Coronary artery (tissue), 2 donors: ENCODE data around the gene CD68.

Experiments used
- DNase-seq: peaks from one replicate; pipeline ENCODE4 v3.0.0-alpha.2; 2017; ENCODE audit warnings: low spot score
- H3K27ac ChIP-seq, 2 donors: fragments of 200-600 bp; sonication (generic); one replicate each; pipeline ENCODE4 v1.5.1; 2016 to 2019
- H3K4me3 ChIP-seq: fragments of 200-600 bp; sonication (generic); 2 replicates; pipeline ENCODE4 v1.5.1; 2016; ENCODE audit warnings: mild to moderate bottlenecking, moderate library complexity
- TF ChIP-seq, protein P1 (sequence below): fragments of 200-600 bp; sonication (generic); IDR thresholded peaks from one replicate; pipeline ENCODE4 v1.5.1; 2019; ENCODE audit warnings: antibody characterized with exemption

Gene CD68

DNA sequence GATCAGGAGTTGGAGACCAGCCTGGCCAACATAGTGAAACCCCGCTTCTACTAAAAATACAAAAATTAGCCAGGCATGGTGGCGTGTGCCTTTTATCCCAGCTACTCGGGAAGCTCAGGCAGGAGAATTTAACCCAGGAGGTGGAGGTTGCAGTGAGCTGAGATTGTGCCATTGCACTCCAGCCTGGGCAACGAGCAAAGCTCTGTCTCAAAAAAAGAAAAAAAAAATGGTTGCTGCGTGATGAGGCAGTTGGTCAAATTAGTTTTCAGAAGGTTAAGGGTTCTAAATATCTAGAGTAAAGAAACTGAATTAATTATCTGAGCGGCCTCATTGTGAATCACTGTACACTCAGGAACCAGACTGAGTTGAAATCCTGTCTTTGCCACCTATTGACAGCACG, 3.5 kb upstream of the CD68 start:
- H3K27ac ChIP-seq, result peak overlapping the region in 1 of 2 donors; percentile 3
- TF ChIP-seq, protein P1, sequence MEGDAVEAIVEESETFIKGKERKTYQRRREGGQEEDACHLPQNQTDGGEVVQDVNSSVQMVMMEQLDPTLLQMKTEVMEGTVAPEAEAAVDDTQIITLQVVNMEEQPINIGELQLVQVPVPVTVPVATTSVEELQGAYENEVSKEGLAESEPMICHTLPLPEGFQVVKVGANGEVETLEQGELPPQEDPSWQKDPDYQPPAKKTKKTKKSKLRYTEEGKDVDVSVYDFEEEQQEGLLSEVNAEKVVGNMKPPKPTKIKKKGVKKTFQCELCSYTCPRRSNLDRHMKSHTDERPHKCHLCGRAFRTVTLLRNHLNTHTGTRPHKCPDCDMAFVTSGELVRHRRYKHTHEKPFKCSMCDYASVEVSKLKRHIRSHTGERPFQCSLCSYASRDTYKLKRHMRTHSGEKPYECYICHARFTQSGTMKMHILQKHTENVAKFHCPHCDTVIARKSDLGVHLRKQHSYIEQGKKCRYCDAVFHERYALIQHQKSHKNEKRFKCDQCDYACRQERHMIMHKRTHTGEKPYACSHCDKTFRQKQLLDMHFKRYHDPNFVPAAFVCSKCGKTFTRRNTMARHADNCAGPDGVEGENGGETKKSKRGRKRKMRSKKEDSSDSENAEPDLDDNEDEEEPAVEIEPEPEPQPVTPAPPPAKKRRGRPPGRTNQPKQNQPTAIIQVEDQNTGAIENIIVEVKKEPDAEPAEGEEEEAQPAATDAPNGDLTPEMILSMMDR, result no peak
- peak overlapping the region; percentile 92 for H3K4me3 ChIP-seq
- no peak for DNase-seq

DNA sequence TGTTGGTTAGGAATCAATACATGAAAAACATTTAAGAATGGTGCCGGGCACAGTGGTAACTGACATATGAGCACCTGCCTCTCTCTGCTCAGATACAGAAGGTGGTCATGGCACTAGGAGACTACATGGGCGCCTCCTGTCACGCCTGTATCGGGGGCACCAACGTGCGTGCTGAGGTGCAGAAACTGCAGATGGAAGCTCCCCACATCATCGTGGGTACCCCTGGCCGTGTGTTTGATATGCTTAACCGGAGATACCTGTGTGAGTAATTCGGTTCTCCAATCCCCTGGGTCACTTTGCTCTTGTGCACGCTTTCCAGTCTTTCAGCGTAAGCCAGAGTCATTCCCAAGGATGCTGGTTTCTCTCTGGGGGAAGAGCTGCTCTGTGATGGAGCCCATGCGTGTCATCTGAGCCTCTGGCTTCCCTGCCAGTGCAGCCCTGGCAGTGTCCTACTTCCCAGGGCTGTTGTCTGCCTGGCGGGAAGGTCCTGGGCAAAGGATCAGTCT, 3.0 kb upstream of the CD68 start:
- Histone ChIP-seq H3K4me3 (no peak overlapping the region), H3K27ac (no peak overlapping the region)
- no peak for DNase-seq
- TF ChIP-seq, protein P1, result no peak

DNA sequence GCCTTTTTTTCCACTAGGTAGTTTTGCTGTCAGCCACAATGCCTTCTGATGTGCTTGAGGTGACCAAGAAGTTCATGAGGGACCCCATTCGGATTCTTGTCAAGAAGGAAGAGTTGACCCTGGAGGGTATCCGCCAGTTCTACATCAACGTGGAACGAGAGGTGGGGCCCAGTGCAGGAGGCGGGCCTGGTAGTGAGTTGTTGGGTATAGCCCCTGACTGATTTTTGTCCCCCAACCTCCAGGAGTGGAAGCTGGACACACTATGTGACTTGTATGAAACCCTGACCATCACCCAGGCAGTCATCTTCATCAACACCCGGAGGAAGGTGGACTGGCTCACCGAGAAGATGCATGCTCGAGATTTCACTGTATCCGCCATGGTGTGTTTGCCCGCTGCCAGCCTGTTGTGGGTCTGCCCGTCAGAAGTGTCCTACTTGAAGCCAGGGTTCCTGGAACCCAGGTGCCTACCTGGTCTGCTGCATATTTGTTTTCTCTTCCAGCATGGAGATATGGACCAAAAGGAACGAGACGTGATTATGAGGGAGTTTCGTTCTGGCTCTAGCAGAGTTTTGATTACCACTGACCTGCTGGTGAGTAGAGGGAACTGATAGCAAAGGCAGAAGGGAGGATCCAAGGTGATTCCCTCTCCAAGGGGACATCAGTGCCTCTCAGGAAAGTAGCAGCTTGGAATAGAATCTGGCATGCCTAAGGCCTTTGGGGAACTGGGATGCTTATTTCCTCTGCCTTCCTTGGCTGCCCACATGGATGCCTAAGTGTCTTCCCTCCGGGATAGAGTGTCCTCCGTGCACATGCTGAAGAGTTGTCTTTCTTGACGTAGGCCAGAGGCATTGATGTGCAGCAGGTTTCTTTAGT, 1.9 kb upstream of the CD68 start:
- peak overlapping the region; percentile 16 to 41 for H3K27ac ChIP-seq
- no peak overlapping the region for H3K4me3 ChIP-seq
- TF ChIP-seq, protein P1, result no peak
- no peak for DNase-seq

DNA sequence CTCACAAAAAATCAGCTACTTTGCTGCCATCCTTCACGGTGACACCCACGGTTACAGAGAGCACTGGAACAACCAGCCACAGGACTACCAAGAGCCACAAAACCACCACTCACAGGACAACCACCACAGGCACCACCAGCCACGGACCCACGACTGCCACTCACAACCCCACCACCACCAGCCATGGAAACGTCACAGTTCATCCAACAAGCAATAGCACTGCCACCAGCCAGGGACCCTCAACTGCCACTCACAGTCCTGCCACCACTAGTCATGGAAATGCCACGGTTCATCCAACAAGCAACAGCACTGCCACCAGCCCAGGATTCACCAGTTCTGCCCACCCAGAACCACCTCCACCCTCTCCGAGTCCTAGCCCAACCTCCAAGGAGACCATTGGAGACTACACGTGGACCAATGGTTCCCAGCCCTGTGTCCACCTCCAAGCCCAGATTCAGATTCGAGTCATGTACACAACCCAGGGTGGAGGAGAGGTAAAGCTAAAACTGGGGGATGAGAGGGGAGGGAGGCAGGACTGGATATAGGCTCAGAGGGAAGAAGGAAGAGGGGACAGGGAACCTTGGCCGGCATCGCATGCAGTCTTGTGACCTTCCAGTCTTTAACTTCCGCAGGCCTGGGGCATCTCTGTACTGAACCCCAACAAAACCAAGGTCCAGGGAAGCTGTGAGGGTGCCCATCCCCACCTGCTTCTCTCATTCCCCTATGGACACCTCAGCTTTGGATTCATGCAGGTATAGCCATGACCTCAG, 581 bp downstream of the CD68 start:
- H3K4me3 ChIP-seq, result peak overlapping the region; percentile 84
- DNase-seq, result no peak
- TF ChIP-seq, protein P1, result no peak
- H3K27ac ChIP-seq, result peak overlapping the region; percentile 85 to 97

DNA sequence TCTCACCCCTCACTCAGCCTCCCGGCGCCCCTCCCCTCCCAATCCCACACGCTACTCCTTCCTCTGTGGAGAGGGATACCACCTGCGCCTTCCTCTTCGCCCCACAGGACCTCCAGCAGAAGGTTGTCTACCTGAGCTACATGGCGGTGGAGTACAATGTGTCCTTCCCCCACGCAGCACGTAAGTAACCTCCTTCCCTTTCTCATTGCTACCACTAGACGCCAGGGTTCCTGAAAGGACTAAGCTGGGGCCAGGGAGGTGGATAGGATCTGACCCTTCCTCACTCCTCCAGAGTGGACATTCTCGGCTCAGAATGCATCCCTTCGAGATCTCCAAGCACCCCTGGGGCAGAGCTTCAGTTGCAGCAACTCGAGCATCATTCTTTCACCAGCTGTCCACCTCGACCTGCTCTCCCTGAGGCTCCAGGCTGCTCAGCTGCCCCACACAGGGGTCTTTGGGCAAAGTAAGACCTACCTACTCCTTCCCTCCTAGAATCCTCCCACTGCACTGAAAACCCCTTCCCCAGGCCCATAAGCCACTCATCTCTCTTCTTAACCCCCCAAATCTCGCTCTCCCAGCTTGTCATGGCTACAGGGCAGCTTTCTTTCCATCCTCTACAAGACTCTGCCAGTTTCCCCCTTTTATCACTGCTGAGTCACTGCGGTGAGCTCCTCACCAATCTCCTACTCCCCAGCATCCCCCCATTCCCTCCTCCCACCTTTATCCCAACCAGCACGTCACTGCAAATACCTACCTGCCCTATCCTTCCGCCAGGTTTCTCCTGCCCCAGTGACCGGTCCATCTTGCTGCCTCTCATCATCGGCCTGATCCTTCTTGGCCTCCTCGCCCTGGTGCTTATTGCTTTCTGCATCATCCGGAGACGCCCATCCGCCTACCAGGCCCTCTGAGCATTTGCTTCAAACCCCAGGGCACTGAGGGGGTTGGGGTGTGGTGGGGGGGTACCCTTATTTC, 1.5 kb downstream of the CD68 start:
- no peak for DNase-seq
- TF ChIP-seq, protein P1, result no peak
- Histone ChIP-seq H3K4me3 (peak overlapping the region; percentile 84), H3K27ac (peak overlapping the region; percentile 87 to 97)
